Kidney epithelial cell (primary cell): Measurements from ENCODE around the gene ZNF428. TPM values are rescaled to one million over a fixed set of nuclear protein-coding genes. Genes with fewer than 3 reads are reported as not detected.

Experiments
- DNase-seq: peaks from one replicate; pipeline ENCODE4 v3.0.0-alpha.2; 2010; ENCODE audit warnings: low read depth
- H3K27me3 ChIP-seq: 2 replicates; pipeline ENCODE4 v1.6.0; 2011; ENCODE audit warnings: low read length; ENCODE audit not compliant: control insufficient read depth, insufficient read depth
- H3K36me3 ChIP-seq: 2 replicates; pipeline ENCODE4 v1.5.1; 2011; ENCODE audit warnings: low read length; ENCODE audit not compliant: control insufficient read depth, insufficient read depth
- H3K4me3 ChIP-seq: 2 replicates; pipeline ENCODE4 v1.5.1; 2011; ENCODE audit warnings: low read depth, mild to moderate bottlenecking, control low read depth, low read length
- CTCF ChIP-seq: IDR thresholded peaks from 2 replicates; pipeline ENCODE4 v1.5.1; 2011; ENCODE audit warnings: mild to moderate bottlenecking, moderate library complexity, low read length, control low read depth, inconsistent platforms; ENCODE audit not compliant: insufficient read depth, poor library complexity, severe bottlenecking
- total RNA-seq: library from RNA; depleted of rRNA; stranded (reverse); fragments of >200 nt; gene quantifications from 2 replicates; pipeline ENCODE4 v1.2.3, GENCODE V29; 2015

The ZNF428 gene
- total RNA-seq, 1 donor from 2014 or later, result 82.2 TPM

- Histone ChIP-seq H3K36me3 (peaks cover 2% of the 10 kb centered on the region), H3K4me3 (no peak overlapping the region), H3K27me3 (no peaks in the 10 kb centered on the region)
- DNase-seq, result no peak
- no peak for TF ChIP-seq CTCF
Measured at GRCh38 chr19:43561139-43561970, 58.1 kb downstream of the ZNF428 start.

- peaks cover 2% of the 10 kb centered on the region for H3K36me3 ChIP-seq
- no peak for DNase-seq
- no peaks in the 10 kb centered on the region for H3K27me3 ChIP-seq
- peak; percentile 12 for TF ChIP-seq CTCF
- no peak overlapping the region for H3K4me3 ChIP-seq
Measured at GRCh38 chr19:43560687-43561086, 58.7 kb downstream of the ZNF428 start.

Other genes starting within 250 kb of the ZNF428 start
- gene TEX101, start 204.7 kb downstream of the ZNF428 start, total RNA-seq, result not detected in 2 replicates
- gene LYPD3, start 154.0 kb downstream of the ZNF428 start, total RNA-seq, result 0.33 and 0.62 TPM in 2 replicates
- 15.8 and 23.0 TPM in 2 replicates for gene PHLDB3, start 114.9 kb downstream of the ZNF428 start, total RNA-seq
- 77.8 and 80.4 TPM in 2 replicates for gene ETHE1, start 92.4 kb downstream of the ZNF428 start, total RNA-seq
- not detected in 2 replicates for gene ZNF575, start 86.4 kb downstream of the ZNF428 start, total RNA-seq
- 32.9 and 38.1 TPM in 2 replicates for gene XRCC1, start 44.1 kb downstream of the ZNF428 start, total RNA-seq
- gene PINLYP, start 43.8 kb downstream of the ZNF428 start, total RNA-seq, result 3.1 and 5.8 TPM in 2 replicates
- gene IRGQ, start 23.5 kb downstream of the ZNF428 start, total RNA-seq, result 49.6 and 56.2 TPM in 2 replicates
- gene ZNF576, start 23.0 kb downstream of the ZNF428 start, total RNA-seq, result 6.2 and 21.9 TPM in 2 replicates
- gene SRRM5, start 7.5 kb downstream of the ZNF428 start, total RNA-seq, result 0.46 TPM in 1 of 2 replicates, not detected in the other
- 21.9 and 25.9 TPM in 2 replicates for gene CADM4, start 20.2 kb upstream of the ZNF428 start, total RNA-seq
- gene PLAUR, start 50.5 kb upstream of the ZNF428 start, total RNA-seq, result 319 and 341 TPM in 2 replicates
- gene IRGC, start 96.4 kb upstream of the ZNF428 start, total RNA-seq, result not detected in 2 replicates
- gene SMG9, start 135.3 kb upstream of the ZNF428 start, total RNA-seq, result 22.1 and 27.7 TPM in 2 replicates
- 8.8 and 10.8 TPM in 2 replicates for gene KCNN4, start 161.3 kb upstream of the ZNF428 start, total RNA-seq
- gene LYPD5, start 182.8 kb upstream of the ZNF428 start, total RNA-seq, result 0.41 and 0.63 TPM in 2 replicates
- 3.8 and 4.0 TPM in 2 replicates for gene ZNF283, start 207.7 kb upstream of the ZNF428 start, total RNA-seq